GM12878 (cell line): ENCODE measurements around the gene CISTR. TPM values are rescaled to one million over a fixed set of nuclear protein-coding genes. Genes with fewer than 3 reads are reported as not detected.

Experiments
- CREM ChIP-seq: IDR thresholded peaks from 2 replicates; pipeline ENCODE4 v1.6.1; 2014; ENCODE audit warnings: antibody characterized with exemption, low read depth
- EGR1 ChIP-seq, 2 experiments: IDR thresholded peaks; 1 replicate in 1 of 2; 2 replicates in 1 of 2; pipeline ENCODE4 v1.6.1; 2011 to 2012; ENCODE audit warnings: low read depth in 2 of 2, low read length in 2 of 2, borderline replicate concordance in 1 of 2, mild to moderate bottlenecking in 1 of 2, moderate library complexity in 1 of 2
- ETV6 ChIP-seq, 2 experiments: fragments of 450-650 bp in 1 of 2; IDR thresholded peaks in 1 of 2; conservative IDR thresholded peaks in 1 of 2; 2 replicates each; pipeline ENCODE4 v1.6.1; 2014; ENCODE audit warnings: antibody characterized with exemption in 1 of 2, borderline replicate concordance in 1 of 2, low read depth in 1 of 2, mild to moderate bottlenecking in 1 of 2, moderate library complexity in 1 of 2
- EZH2 ChIP-seq: IDR thresholded peaks from 2 replicates; pipeline ENCODE4 v1.6.1; 2012; ENCODE audit warnings: low read depth, mild to moderate bottlenecking, control low read depth, inconsistent platforms, low read length, borderline replicate concordance; ENCODE audit not compliant: control insufficient read depth
- FOXM1 ChIP-seq: IDR thresholded peaks from 2 replicates; pipeline ENCODE4 v1.6.1; 2012; ENCODE audit warnings: low read depth, mild to moderate bottlenecking, inconsistent platforms, low read length, moderate library complexity
- IKZF1 ChIP-seq: fragments of 450-650 bp; conservative IDR thresholded peaks from 2 replicates; pipeline ENCODE4 v1.6.1; 2017; ENCODE audit warnings: antibody characterized with exemption, mild to moderate bottlenecking
- NR2C1 ChIP-seq: fragments of 450-650 bp; IDR thresholded peaks from 2 replicates; pipeline ENCODE4 v1.6.1; 2017; ENCODE audit warnings: antibody characterized with exemption, mild to moderate bottlenecking, moderate library complexity
- NR2C2 ChIP-seq: IDR thresholded peaks from 2 replicates; pipeline ENCODE4 v1.6.1; 2011; ENCODE audit warnings: borderline replicate concordance, low read depth; ENCODE audit not compliant: control insufficient read depth, insufficient read length
- NRF1 ChIP-seq: conservative IDR thresholded peaks from 2 replicates; pipeline ENCODE4 v1.6.1; 2011; ENCODE audit warnings: mild to moderate bottlenecking, low read depth, low read length, improper control_type of control experiment
- PAX8 ChIP-seq: fragments of 450-650 bp; IDR thresholded peaks from 2 replicates; pipeline ENCODE4 v1.6.1; 2017; ENCODE audit warnings: mild to moderate bottlenecking, moderate library complexity
- PML ChIP-seq: IDR thresholded peaks from 2 replicates; pipeline ENCODE4 v1.6.1; 2012; ENCODE audit warnings: low read length, inconsistent platforms
- RAD21 ChIP-seq: IDR thresholded peaks from 2 replicates; pipeline ENCODE4 v1.6.1; 2011; ENCODE audit warnings: mild to moderate bottlenecking, low read depth, low read length, moderate library complexity; ENCODE audit not compliant: insufficient read depth
- RAD51 ChIP-seq: fragments of 450-650 bp; IDR thresholded peaks from 2 replicates; pipeline ENCODE4 v1.6.1; 2016; ENCODE audit warnings: moderate library complexity, mild to moderate bottlenecking, inconsistent platforms
- RB1 ChIP-seq: fragments of 450-650 bp; formaldehyde crosslinking; IDR thresholded peaks from 2 replicates; pipeline ENCODE4 v1.6.1; 2017; ENCODE audit warnings: mild to moderate bottlenecking, borderline replicate concordance
- RBBP5 ChIP-seq: fragments of 200-600 bp; sonication (generic); conservative IDR thresholded peaks from 2 replicates; pipeline ENCODE4 v1.6.1; 2016
- SMC3 ChIP-seq: IDR thresholded peaks from 2 replicates; pipeline ENCODE4 v1.6.1; 2011; ENCODE audit warnings: low read length, improper control_type of control experiment, borderline replicate concordance
- TAF1 ChIP-seq: IDR thresholded peaks from 2 replicates; pipeline ENCODE4 v1.6.1; 2011; ENCODE audit warnings: mild to moderate bottlenecking, low read depth, low read length, borderline replicate concordance
- TBL1XR1 ChIP-seq: IDR thresholded peaks from 2 replicates; pipeline ENCODE4 v1.6.1; 2012; ENCODE audit warnings: low read depth, low read length, improper control_type of control experiment
- TCF3 ChIP-seq: IDR thresholded peaks from 2 replicates; pipeline ENCODE4 v1.6.1; 2012; ENCODE audit warnings: low read depth, mild to moderate bottlenecking, low read length, borderline replicate concordance; ENCODE audit not compliant: insufficient read depth
- polyA plus RNA-seq, 11 experiments: library from polyadenylated mRNA; depleted of rRNA in 4 of 11; unstranded in 6 of 11; stranded (reverse) in 5 of 11; fragments of >200 nt; fragmentation: Nextera tagmentation in 4 of 11; fragmentation: Illumina TruSeq in 1 of 11; extraction: Ambion mirVana in 4 of 11; extraction: Trizol in 1 of 11; gene quantifications; 1 replicate in 1 of 11; 2 replicates in 10 of 11; pipeline versions ENCODE4 v1.2.1 to v1.2.3, GENCODE V29; 2011 to 2016; ENCODE audit warnings: inconsistent platforms in 2 of 11, missing spikeins in 2 of 11, low read depth in 1 of 11
- total RNA-seq, 4 experiments: library from RNA; depleted of rRNA in 3 of 4; stranded (reverse); fragments of >200 nt in 3 of 4; fragmentation: Illumina TruSeq in 1 of 4; extraction: Trizol in 1 of 4; gene quantifications; 2 replicates each; pipeline versions ENCODE4 v1.2.1 to v1.2.3, GENCODE V29; 2013 to 2021
- TF ChIP-seq, protein P1 (sequence below): IDR thresholded peaks from 2 replicates; pipeline ENCODE4 v1.6.1; 2011; ENCODE audit warnings: borderline replicate concordance, low read depth, mild to moderate bottlenecking, moderate library complexity, low read length; ENCODE audit not compliant: insufficient read depth, poor library complexity, severe bottlenecking
- TF ChIP-seq, protein P2 (sequence below): fragments of 450-650 bp; IDR thresholded peaks from 2 replicates; pipeline ENCODE4 v1.6.1; 2016; ENCODE audit warnings: mild to moderate bottlenecking
- TF ChIP-seq, protein P3 (sequence below): fragments of 450-650 bp; conservative IDR thresholded peaks from 2 replicates; pipeline ENCODE4 v1.6.1; 2017; ENCODE audit warnings: mild to moderate bottlenecking, moderate library complexity
- TF ChIP-seq, protein P4 (sequence below): fragments of 450-650 bp; IDR thresholded peaks from 2 replicates; pipeline ENCODE4 v1.6.1; 2017; ENCODE audit warnings: low read depth, mild to moderate bottlenecking, moderate library complexity

CISTR gene
- total and polyA plus RNA-seq, 10 of the 15 experiments (the other 5 are each of a cell fraction or from before 2014, with no cell fraction given) = 0.26 TPM; not detected in 9

DNA sequence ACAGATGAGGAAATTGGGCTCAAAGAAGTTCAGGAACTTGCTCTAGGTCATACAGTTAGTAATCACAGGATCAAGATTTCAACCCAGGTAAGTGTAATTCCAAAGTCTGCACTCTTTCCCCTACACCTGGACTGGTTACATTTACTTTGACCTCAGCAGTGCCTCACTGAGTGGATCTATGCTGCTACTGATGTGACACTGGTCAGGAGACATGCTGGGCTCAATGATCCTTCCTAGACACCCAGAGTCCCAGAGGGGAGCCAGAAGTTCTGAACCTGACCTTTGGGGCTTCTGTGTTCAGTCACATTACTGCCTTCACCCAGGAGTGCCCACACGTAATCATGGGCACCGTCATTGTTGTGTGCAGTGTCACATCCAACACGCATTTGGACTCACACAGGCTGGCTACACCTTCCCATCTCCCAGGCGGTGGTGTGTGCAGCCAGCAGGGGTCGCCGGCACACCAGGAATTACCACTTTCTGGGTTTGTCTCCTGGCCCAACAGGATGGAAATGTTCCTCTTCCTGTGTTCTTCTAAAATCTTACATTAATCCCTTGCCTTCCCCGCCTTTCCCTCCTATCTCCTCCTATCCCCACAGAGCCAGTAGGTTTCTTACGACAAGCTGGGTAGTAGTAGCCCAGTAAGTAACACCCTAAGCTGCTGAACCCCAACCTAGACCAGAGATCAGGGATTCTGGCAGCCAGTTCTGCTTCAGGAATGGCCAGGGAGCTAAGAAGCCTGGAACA is 50.1 kb downstream of the CISTR start (continued):
- TF ChIP-seq, protein P1, sequence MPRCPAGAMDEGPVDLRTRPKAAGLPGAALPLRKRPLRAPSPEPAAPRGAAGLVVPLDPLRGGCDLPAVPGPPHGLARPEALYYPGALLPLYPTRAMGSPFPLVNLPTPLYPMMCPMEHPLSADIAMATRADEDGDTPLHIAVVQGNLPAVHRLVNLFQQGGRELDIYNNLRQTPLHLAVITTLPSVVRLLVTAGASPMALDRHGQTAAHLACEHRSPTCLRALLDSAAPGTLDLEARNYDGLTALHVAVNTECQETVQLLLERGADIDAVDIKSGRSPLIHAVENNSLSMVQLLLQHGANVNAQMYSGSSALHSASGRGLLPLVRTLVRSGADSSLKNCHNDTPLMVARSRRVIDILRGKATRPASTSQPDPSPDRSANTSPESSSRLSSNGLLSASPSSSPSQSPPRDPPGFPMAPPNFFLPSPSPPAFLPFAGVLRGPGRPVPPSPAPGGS = no peak
- TF ChIP-seq IKZF1 (0 out of 2 replicates have a peak, but pooled peaks have one; percentile 22), TCF3 (no peak), CREM (no peak), RBBP5 (no peak), FOXM1 (no peak), TBL1XR1 (no peak), EZH2 (no peak), NR2C2 (no peak), ETV6 (conservative IDR thresholded peaks at IDR 0.05 in 1 of 2, IDR thresholded peaks at IDR 0.05 in 1 of 2; ENCODE audit: borderline replicate concordance in 1 of 2, low read depth in 1 of 2) (no peak), RAD21 (peak; percentile 92), NRF1 (no peak), TAF1 (no peak), SMC3 (peak; percentile 96), RAD51 (no peak), EGR1 (IDR thresholded peaks at IDR 0.05; ENCODE audit: borderline replicate concordance in 1 of 2, low read depth in 2 of 2, low read length in 2 of 2) (no peak), NR2C1 (no peak), RB1 (peak; percentile 81; the same call in 1 of the 2 replicates), PML (no peak), PAX8 (no peak)
- TF ChIP-seq, protein P2, sequence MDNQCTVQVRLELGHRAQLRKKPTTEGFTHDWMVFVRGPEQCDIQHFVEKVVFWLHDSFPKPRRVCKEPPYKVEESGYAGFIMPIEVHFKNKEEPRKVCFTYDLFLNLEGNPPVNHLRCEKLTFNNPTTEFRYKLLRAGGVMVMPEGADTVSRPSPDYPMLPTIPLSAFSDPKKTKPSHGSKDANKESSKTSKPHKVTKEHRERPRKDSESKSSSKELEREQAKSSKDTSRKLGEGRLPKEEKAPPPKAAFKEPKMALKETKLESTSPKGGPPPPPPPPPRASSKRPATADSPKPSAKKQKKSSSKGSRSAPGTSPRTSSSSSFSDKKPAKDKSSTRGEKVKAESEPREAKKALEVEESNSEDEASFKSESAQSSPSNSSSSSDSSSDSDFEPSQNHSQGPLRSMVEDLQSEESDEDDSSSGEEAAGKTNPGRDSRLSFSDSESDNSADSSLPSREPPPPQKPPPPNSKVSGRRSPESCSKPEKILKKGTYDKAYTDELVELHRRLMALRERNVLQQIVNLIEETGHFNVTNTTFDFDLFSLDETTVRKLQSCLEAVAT = no peak
- TF ChIP-seq, protein P3, sequence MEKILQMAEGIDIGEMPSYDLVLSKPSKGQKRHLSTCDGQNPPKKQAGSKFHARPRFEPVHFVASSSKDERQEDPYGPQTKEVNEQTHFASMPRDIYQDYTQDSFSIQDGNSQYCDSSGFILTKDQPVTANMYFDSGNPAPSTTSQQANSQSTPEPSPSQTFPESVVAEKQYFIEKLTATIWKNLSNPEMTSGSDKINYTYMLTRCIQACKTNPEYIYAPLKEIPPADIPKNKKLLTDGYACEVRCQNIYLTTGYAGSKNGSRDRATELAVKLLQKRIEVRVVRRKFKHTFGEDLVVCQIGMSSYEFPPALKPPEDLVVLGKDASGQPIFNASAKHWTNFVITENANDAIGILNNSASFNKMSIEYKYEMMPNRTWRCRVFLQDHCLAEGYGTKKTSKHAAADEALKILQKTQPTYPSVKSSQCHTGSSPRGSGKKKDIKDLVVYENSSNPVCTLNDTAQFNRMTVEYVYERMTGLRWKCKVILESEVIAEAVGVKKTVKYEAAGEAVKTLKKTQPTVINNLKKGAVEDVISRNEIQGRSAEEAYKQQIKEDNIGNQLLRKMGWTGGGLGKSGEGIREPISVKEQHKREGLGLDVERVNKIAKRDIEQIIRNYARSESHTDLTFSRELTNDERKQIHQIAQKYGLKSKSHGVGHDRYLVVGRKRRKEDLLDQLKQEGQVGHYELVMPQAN = no peak
- TF ChIP-seq, protein P4, sequence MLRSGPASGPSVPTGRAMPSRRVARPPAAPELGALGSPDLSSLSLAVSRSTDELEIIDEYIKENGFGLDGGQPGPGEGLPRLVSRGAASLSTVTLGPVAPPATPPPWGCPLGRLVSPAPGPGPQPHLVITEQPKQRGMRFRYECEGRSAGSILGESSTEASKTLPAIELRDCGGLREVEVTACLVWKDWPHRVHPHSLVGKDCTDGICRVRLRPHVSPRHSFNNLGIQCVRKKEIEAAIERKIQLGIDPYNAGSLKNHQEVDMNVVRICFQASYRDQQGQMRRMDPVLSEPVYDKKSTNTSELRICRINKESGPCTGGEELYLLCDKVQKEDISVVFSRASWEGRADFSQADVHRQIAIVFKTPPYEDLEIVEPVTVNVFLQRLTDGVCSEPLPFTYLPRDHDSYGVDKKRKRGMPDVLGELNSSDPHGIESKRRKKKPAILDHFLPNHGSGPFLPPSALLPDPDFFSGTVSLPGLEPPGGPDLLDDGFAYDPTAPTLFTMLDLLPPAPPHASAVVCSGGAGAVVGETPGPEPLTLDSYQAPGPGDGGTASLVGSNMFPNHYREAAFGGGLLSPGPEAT = no peak
